Measurements from ENCODE around the gene GGA3. TPM values are rescaled to one million over a fixed set of nuclear protein-coding genes. Genes with fewer than 3 reads are reported as not detected.

Gene GGA3
- total RNA-seq, 2 donors from 2014 or later: 13.5 to 24.1 TPM

- Histone ChIP-seq H3K4me1 (peaks cover 5% of the 10 kb centered on the region), H3K27ac (no peak overlapping the region), H3K27me3 (no peaks in the 10 kb centered on the region), H3K36me3 (replicated peaks in 1 of 2; ENCODE audit: insufficient read depth in 1 of 2, low read depth in 2 of 2) (peaks cover 0 to 1% of the 10 kb centered on the region in 2 donors), H3K9me3 (no peaks in the 10 kb centered on the region), H3K4me3 (no peak overlapping the region)
- ATAC-seq (no peak), DNase-seq (no peak)
- intact Hi-C loops (cut with DNase I): no loop called here
- TF ChIP-seq CTCF (IDR thresholded peaks at IDR 0.05) (no peak), POLR2A (IDR thresholded peaks at IDR 0.05) (no peak)
- WGBS, 2 donors: 79 to 97% methylated on average over 3 to 6 of the region's 6 CpGs
Measured at GRCh38 chr17:75277664-75278071, 16.3 kb upstream of the GGA3 start.

GRCh38 chr17:75273977-75274708, 12.7 kb upstream of the GGA3 start:
- intact Hi-C loops (cut with DNase I): no loop called here
- no peak overlapping the region for H3K27ac ChIP-seq
- no peak overlapping the region for H3K4me3 ChIP-seq
- 80 to 85% methylated on average over 7 of the region's 7 CpGs for WGBS, 2 donors
- TF ChIP-seq CTCF (IDR thresholded peaks at IDR 0.05) (no peak), POLR2A (IDR thresholded peaks at IDR 0.05) (no peak)
- DNase-seq (no peak), ATAC-seq (no peak)
- no peaks in the 10 kb centered on the region for H3K27me3 ChIP-seq
- peaks cover 26% of the 10 kb centered on the region for H3K4me1 ChIP-seq
- H3K9me3 ChIP-seq: no peaks in the 10 kb centered on the region
- no peaks in the 10 kb centered on the region for H3K36me3 ChIP-seq (replicated peaks in 1 of 2; ENCODE audit: insufficient read depth in 1 of 2, low read depth in 2 of 2)

GRCh38 chr17:75272848-75273184, 11.4 kb upstream of the GGA3 start:
- Histone ChIP-seq H3K9me3 (no peaks in the 10 kb centered on the region), H3K27ac (peak overlapping the region in 1 of 4 donors; percentile 16), H3K4me1 (peaks cover 26% of the 10 kb centered on the region), H3K4me3 (no peak overlapping the region), H3K36me3 (replicated peaks in 1 of 2; ENCODE audit: insufficient read depth in 1 of 2, low read depth in 2 of 2) (no peaks in the 10 kb centered on the region), H3K27me3 (no peaks in the 10 kb centered on the region)
- ATAC-seq (no peak), DNase-seq (no peak)
- WGBS, 2 donors: 48 to 59% methylated on average over 3 of the region's 3 CpGs
- no peak for TF ChIP-seq CTCF (IDR thresholded peaks at IDR 0.05)
- no peak for TF ChIP-seq POLR2A (IDR thresholded peaks at IDR 0.05)
- intact Hi-C loops (cut with DNase I): no loop called here

- DNase-seq: peak in 3 of 4 donors; percentile 34 to 60 (median 44)
Measured at GRCh38 chr17:75271955-75272847, 10.8 kb upstream of the GGA3 start.

More at GRCh38 chr17:75271955-75272847, 10.8 kb upstream of the GGA3 start:
- no peaks in the 10 kb centered on the region for H3K27me3 ChIP-seq
- WGBS, 2 donors: 13 to 30% methylated on average over 12 to 23 of the region's 24 CpGs
- no peak for ATAC-seq
- TF ChIP-seq CTCF (IDR thresholded peaks at IDR 0.05) (no peak), POLR2A (IDR thresholded peaks at IDR 0.05) (no peak)
- peak overlapping the region in 3 of 4 donors; percentile 96 to 97 (median 97) for H3K27ac ChIP-seq
- peaks cover 26% of the 10 kb centered on the region for H3K4me1 ChIP-seq
- H3K4me3 ChIP-seq: peak overlapping the region; percentile 72 to 80
- intact Hi-C loops (cut with DNase I): no loop called here
- no peaks in the 10 kb centered on the region for H3K9me3 ChIP-seq
- no peaks in the 10 kb centered on the region for H3K36me3 ChIP-seq (replicated peaks in 1 of 2; ENCODE audit: insufficient read depth in 1 of 2, low read depth in 2 of 2)
